ENCODE data around the gene SLX9.

- TF ChIP-seq POLR2A (IDR thresholded peaks at IDR 0.05; ENCODE audit: low read depth) (no peak), CTCF (IDR thresholded peaks at IDR 0.05) (no peak), EP300 (IDR thresholded peaks at IDR 0.05) (no peak)
Observed at GRCh38 chr21:45020629-45021427, 81.0 kb downstream of the SLX9 start.

All from esophagus muscularis mucosa (tissue), 4 donors.